OCI-LY7 (cell line): ENCODE data around the gene SLC25A14. TPM values are rescaled to one million over a fixed set of nuclear protein-coding genes. Genes with fewer than 3 reads are reported as not detected.
"Not testable (repeated sequence)": the region's sequence is repeated elsewhere in the genome, so short reads cannot be mapped to it uniquely, and the experiment has no call there.

Experiments used
- BruUV-seq: library from RNA; stranded (reverse); fragments of 400-500 nt; replicated peaks from 2 replicates; lab custom pipeline; 2021; lab: Mats Ljungman, UMichigan
- CTCF ChIA-PET: fragments of 300-600 bp; sonication (Branson Sonifier 250); formaldehyde crosslinking; loops from one replicate; lab custom pipeline; 2022; ENCODE audit warnings: antibody characterized with exemption; ENCODE audit not compliant: unreplicated experiment; lab: Charles Lee
- POLR2A ChIA-PET: fragments of 300-600 bp; sonication (Branson Sonifier 250); formaldehyde crosslinking; loops from one replicate; lab custom pipeline; 2022; ENCODE audit warnings: antibody characterized with exemption; lab: Charles Lee
- DNase-seq: peaks from one replicate; pipeline ENCODE4 v3.0.0-alpha.2; 2015; ENCODE audit warnings: low spot score
- H2AFZ ChIP-seq: fragments of 200-600 bp; sonication (generic), shearing (Covaris generic); 2 replicates; pipeline ENCODE4 v1.6.1; 2014; ENCODE audit warnings: mild to moderate bottlenecking, antibody characterized with exemption, low read length, moderate library complexity
- H3K27ac ChIP-seq: fragments of 200-600 bp; sonication (generic); 2 replicates; pipeline ENCODE4 v1.5.1; 2014; ENCODE audit warnings: mixed run types, low read depth, mild to moderate bottlenecking, moderate library complexity, low read length, inconsistent platforms; ENCODE audit not compliant: poor library complexity, severe bottlenecking
- H3K36me3 ChIP-seq: fragments of 200-600 bp; sonication (generic); 2 replicates; pipeline ENCODE4 v1.6.1; 2014; ENCODE audit warnings: mild to moderate bottlenecking, antibody characterized with exemption, low read length, moderate library complexity, mixed read lengths; ENCODE audit not compliant: insufficient read depth
- H3K4me1 ChIP-seq: fragments of 200-600 bp; sonication (generic); 2 replicates; pipeline ENCODE4 v1.5.1; 2014; ENCODE audit warnings: mild to moderate bottlenecking, low read length; ENCODE audit not compliant: insufficient read depth, poor library complexity, severe bottlenecking
- H3K4me2 ChIP-seq: fragments of 200-600 bp; sonication (generic); 2 replicates; pipeline ENCODE4 v1.6.1; 2014; ENCODE audit warnings: mild to moderate bottlenecking, low read length
- H3K4me3 ChIP-seq: fragments of 200-600 bp; sonication (generic); 2 replicates; pipeline ENCODE4 v1.5.1; 2014; ENCODE audit warnings: mild to moderate bottlenecking, low read depth, low read length; ENCODE audit not compliant: poor library complexity, severe bottlenecking
- H3K79me2 ChIP-seq: fragments of 200-600 bp; sonication (generic); 2 replicates; pipeline ENCODE4 v1.6.1; 2016; ENCODE audit warnings: low read depth, mild to moderate bottlenecking, low read length, moderate library complexity, mixed read lengths; ENCODE audit not compliant: insufficient read depth
- H3K9me2 ChIP-seq: fragments of 200-600 bp; sonication (generic); 2 replicates; pipeline ENCODE4 v1.6.1; 2016; ENCODE audit warnings: mild to moderate bottlenecking, low read length, mixed read lengths; ENCODE audit not compliant: insufficient read depth
- H3K9me3 ChIP-seq: fragments of 200-600 bp; sonication (generic); 2 replicates; pipeline ENCODE4 v1.6.1; 2014; ENCODE audit warnings: mild to moderate bottlenecking, mixed run types, low read length, mixed read lengths
- H4K20me1 ChIP-seq: fragments of 200-600 bp; sonication (generic); 2 replicates; pipeline ENCODE4 v1.6.1; 2014; ENCODE audit warnings: mild to moderate bottlenecking, antibody characterized with exemption, low read length, moderate library complexity, mixed read lengths; ENCODE audit not compliant: insufficient read depth
- CTCF ChIP-seq: fragments of 200-600 bp; sonication (generic); conservative IDR thresholded peaks from 2 replicates; pipeline ENCODE4 v1.5.1; 2014; ENCODE audit warnings: mild to moderate bottlenecking, antibody characterized with exemption, low read length, moderate library complexity, mixed read lengths
- EZH2phosphoT487 ChIP-seq: fragments of 200-600 bp; sonication (generic); IDR thresholded peaks from 2 replicates; pipeline ENCODE4 v1.6.1; 2018; ENCODE audit warnings: low read depth, borderline replicate concordance, mild to moderate bottlenecking, mixed run types, antibody characterized with exemption, low read length, moderate library complexity, mixed read lengths
- intact Hi-C: fragments of 100-400 bp; cut with micrococcal nuclease; formaldehyde crosslinking; loops from one replicate; pipeline ENCODE4 v1.10.0; 2022; ENCODE audit not compliant: unreplicated experiment
- total RNA-seq, 2 experiments: library from RNA; depleted of rRNA in 1 of 2; stranded (reverse); fragments of >200 nt in 1 of 2; shearing (Covaris generic) in 1 of 2; gene quantifications; 2 replicates each; pipeline ENCODE4 v1.2.3, GENCODE V29; 2014 to 2022

Gene SLC25A14
- total RNA-seq, 2 experiments from 2014 or later: 12.6 to 19.5 TPM

- no TSS peak for BruUV-seq
- intact Hi-C loops: no loop called here
- POLR2A ChIA-PET: interaction anchor here (0.6 kb wide), 1 partner anchor 811 kb away, joined by 3 read pairs; the partner anchor contains the start of gene OCRL
Observed at GRCh38 chrX:130351567-130351966, 11.8 kb downstream of the SLC25A14 start.

GRCh38 chrX:130352050-130352449 is 12.3 kb downstream of the SLC25A14 start:
- H4K20me1 ChIP-seq, H3K9me3 ChIP-seq, H3K4me1 ChIP-seq, H3K9me2 ChIP-seq, H2AFZ ChIP-seq, H3K79me2 ChIP-seq, H3K4me3 ChIP-seq, intact Hi-C loops, DNase-seq, CTCF ChIA-PET, H3K4me2 ChIP-seq, H3K27ac ChIP-seq, BruUV-seq: not testable (repeated sequence)
- H3K36me3 ChIP-seq: peaks cover 18% of the 10 kb centered on the region; the same call in 1 of the 2 replicates
- POLR2A ChIA-PET: interaction anchor here (0.6 kb wide), 1 partner anchor 812 kb away, joined by 3 read pairs; the partner anchor contains the start of gene OCRL

More at GRCh38 chrX:130351567-130351966, 11.8 kb downstream of the SLC25A14 start:
- Histone ChIP-seq H3K4me1 (no peaks in the 10 kb centered on the region), H3K4me3 (no peak overlapping the region), H3K27ac (no peak overlapping the region), H3K36me3 (peaks cover 18% of the 10 kb centered on the region; the same call in 1 of the 2 replicates), H3K4me2 (no peak overlapping the region), H3K9me3 (no peaks in the 10 kb centered on the region), H3K79me2 (no peaks in the 10 kb centered on the region), H3K9me2 (no peaks in the 10 kb centered on the region), H4K20me1 (no peaks in the 10 kb centered on the region), H2AFZ (no peak overlapping the region)
- CTCF ChIA-PET: no interaction called here
- DNase-seq: no peak
- TF ChIP-seq CTCF (no peak), EZH2phosphoT487 (no peak)

- Histone ChIP-seq H4K20me1 (no peaks in the 10 kb centered on the region), H3K36me3 (no peaks in the 10 kb centered on the region), H3K4me2 (no peak overlapping the region), H3K27ac (no peak overlapping the region), H2AFZ (no peak overlapping the region), H3K9me3 (no peaks in the 10 kb centered on the region), H3K4me3 (no peak overlapping the region), H3K9me2 (no peaks in the 10 kb centered on the region), H3K4me1 (no peaks in the 10 kb centered on the region), H3K79me2 (no peaks in the 10 kb centered on the region)
- intact Hi-C loops: no loop called here
- TF ChIP-seq EZH2phosphoT487: no peak
- no peak for TF ChIP-seq CTCF
- no TSS peak for BruUV-seq
- ChIA-PET POLR2A (no interaction called here), CTCF (no interaction called here)
- no peak for DNase-seq
Observed at GRCh38 chrX:130376077-130376476, 36.4 kb downstream of the SLC25A14 start.
